MCF 10A (cell line): Measurements from ENCODE around the gene TSSK3. TPM values are rescaled to one million over a fixed set of nuclear protein-coding genes. Genes with fewer than 3 reads are reported as not detected.

Experiments
- BruUV-seq: library from RNA; stranded (reverse); fragments of 400-500 nt; replicated peaks from 2 replicates; lab custom pipeline; 2021; lab: Mats Ljungman, UMichigan
- CTCF ChIA-PET: fragments of 300-600 bp; sonication (Branson Sonifier 250); formaldehyde crosslinking; extraction: SDS; loops from one replicate; lab custom pipeline; 2021; ENCODE audit warnings: antibody characterized with exemption, inconsistent platforms; lab: Yijun Ruan, JAX
- POLR2A ChIA-PET: fragments of 300-600, 350-650 bp; sonication (Branson Sonifier 250); formaldehyde crosslinking; extraction: SDS; loops from one replicate; lab custom pipeline; 2020; ENCODE audit warnings: antibody characterized with exemption, inconsistent platforms; lab: Yijun Ruan, JAX
- DNase-seq: peaks from one replicate; pipeline ENCODE4 v3.0.0-alpha.2; 2018; ENCODE audit not compliant: unreplicated experiment
- H3K27ac Mint-ChIP-seq: one replicate; pipeline ENCODE4 v1.8.0; 2022; ENCODE audit warnings: mild to moderate bottlenecking, low read depth, mixed read lengths; ENCODE audit not compliant: unreplicated experiment
- H3K27me3 Mint-ChIP-seq: one replicate; pipeline ENCODE4 v1.8.0; 2022; ENCODE audit warnings: mixed read lengths; ENCODE audit not compliant: insufficient read depth, unreplicated experiment
- H3K36me3 Mint-ChIP-seq: one replicate; pipeline ENCODE4 v1.8.0; 2022; ENCODE audit warnings: mild to moderate bottlenecking, moderate library complexity, mixed read lengths; ENCODE audit not compliant: insufficient read depth, unreplicated experiment
- H3K4me1 Mint-ChIP-seq: one replicate; pipeline ENCODE4 v1.8.0; 2022; ENCODE audit warnings: mixed read lengths; ENCODE audit not compliant: insufficient read depth, unreplicated experiment
- H3K4me3 Mint-ChIP-seq: one replicate; pipeline ENCODE4 v1.8.0; 2022; ENCODE audit warnings: mild to moderate bottlenecking, moderate library complexity, mixed read lengths; ENCODE audit not compliant: unreplicated experiment
- H3K9me3 Mint-ChIP-seq: one replicate; pipeline ENCODE4 v1.8.0; 2022; ENCODE audit warnings: mixed read lengths; ENCODE audit not compliant: unreplicated experiment
- CTCF ChIP-seq: fragments of 200-600 bp; IDR thresholded peaks from one replicate; pipeline ENCODE4 v1.8.0; 2022; ENCODE audit warnings: antibody characterized with exemption, mild to moderate bottlenecking; ENCODE audit not compliant: unreplicated experiment
- intact Hi-C: fragments of 100-400 bp; cut with micrococcal nuclease; formaldehyde crosslinking; loops from 2 replicates; pipeline ENCODE4 v1.14.1; 2022
- total RNA-seq: library from RNA; stranded (reverse); gene quantifications from 2 replicates; pipeline ENCODE4 v1.2.3, GENCODE V29; 2022

TSSK3 gene
- total RNA-seq, 1 experiment from 2014 or later, result 2.0 TPM

GRCh38 chr1:32399843-32400242, 37.5 kb downstream of the TSSK3 start:
- H3K27me3 Mint-ChIP-seq, result no peaks in the 10 kb centered on the region
- no TSS peak for BruUV-seq
- no peak overlapping the region for H3K27ac Mint-ChIP-seq
- H3K4me3 Mint-ChIP-seq, result no peak overlapping the region
- CTCF ChIA-PET, result interaction anchor here (0.6 to 3.5 kb wide), 22 partner anchors 11 to 897 kb away, joined by 3 to 20 read pairs (median 4); no protein-coding TSS in a partner anchor
- TF ChIP-seq CTCF, result no peak
- intact Hi-C loops, result loop anchor here (2.0 to 10.0 kb wide), 4 partner anchors 15 to 685 kb away; partner anchors contain the start of genes AZIN2 and ZBTB8A
- no peaks in the 10 kb centered on the region for H3K9me3 Mint-ChIP-seq
- POLR2A ChIA-PET, result interaction anchor here (1.2 to 1.6 kb wide), 2 partner anchors 67 to 252 kb away, joined by 3 to 7 read pairs; partner anchors contain the start of gene RBBP4
- H3K36me3 Mint-ChIP-seq, result no peaks in the 10 kb centered on the region
- peaks cover 10% of the 10 kb centered on the region for H3K4me1 Mint-ChIP-seq
- no peak for DNase-seq

- intact Hi-C loops, result loop anchor here (1.0 to 10.0 kb wide), 6 partner anchors 14 to 684 kb away; partner anchors contain the start of genes AZIN2 and ZBTB8A
- Mint-ChIP-seq H3K27ac (peak overlapping the region; percentile 67), H3K27me3 (no peaks in the 10 kb centered on the region), H3K4me1 (peaks cover 6% of the 10 kb centered on the region), H3K4me3 (no peak overlapping the region), H3K36me3 (no peaks in the 10 kb centered on the region), H3K9me3 (no peaks in the 10 kb centered on the region)
- CTCF ChIA-PET, result interaction anchor here (0.5 to 3.5 kb wide), 42 partner anchors 10 to 1426 kb away, joined by 3 to 20 read pairs (median 4); no protein-coding TSS in a partner anchor
- POLR2A ChIA-PET, result interaction anchor here (0.8 to 1.6 kb wide), 6 partner anchors 68 to 388 kb away, joined by 3 to 7 read pairs (median 3); partner anchors contain the start of gene RBBP4
- peak; percentile 90 for DNase-seq
- no TSS peak for BruUV-seq
- peak; percentile 86 for TF ChIP-seq CTCF
These were observed 38.7 kb downstream of the TSSK3 start for GRCh38 chr1:32400876-32401631.

- no peaks in the 10 kb centered on the region for H3K9me3 Mint-ChIP-seq
- H3K27ac Mint-ChIP-seq, result no peak overlapping the region
- no peaks in the 10 kb centered on the region for H3K27me3 Mint-ChIP-seq
- H3K36me3 Mint-ChIP-seq, result no peaks in the 10 kb centered on the region
- ChIA-PET CTCF (interaction anchor here (0.6 to 1.5 kb wide), 3 partner anchors 10 to 676 kb away, joined by 3 read pairs; no protein-coding TSS in a partner anchor), POLR2A (interaction anchor here (0.6 kb wide), 1 partner anchor 10 kb away, joined by 4 read pairs; no protein-coding TSS in a partner anchor)
- DNase-seq, result no peak
- peaks cover 4% of the 10 kb centered on the region for H3K4me1 Mint-ChIP-seq
- no TSS peak for BruUV-seq
- TF ChIP-seq CTCF, result no peak
- no peak overlapping the region for H3K4me3 Mint-ChIP-seq
- intact Hi-C loops, result loop anchor here (10.0 kb wide), 2 partner anchors 130 to 680 kb away; partner anchors contain the start of genes AZIN2 and ZBTB8A
These were observed 42.6 kb downstream of the TSSK3 start for GRCh38 chr1:32404946-32405345.
